Fibroblast of skin of right quadriceps (primary cell): ENCODE results near the gene PCDH9.
A peak's percentile ranks its signal among the peaks of the same experiment; 100 is the strongest.

ENCODE experiments used
- DNase-seq: peaks from one replicate; pipeline ENCODE4 v3.0.0-alpha.2; 2013

The PCDH9 gene

DNA sequence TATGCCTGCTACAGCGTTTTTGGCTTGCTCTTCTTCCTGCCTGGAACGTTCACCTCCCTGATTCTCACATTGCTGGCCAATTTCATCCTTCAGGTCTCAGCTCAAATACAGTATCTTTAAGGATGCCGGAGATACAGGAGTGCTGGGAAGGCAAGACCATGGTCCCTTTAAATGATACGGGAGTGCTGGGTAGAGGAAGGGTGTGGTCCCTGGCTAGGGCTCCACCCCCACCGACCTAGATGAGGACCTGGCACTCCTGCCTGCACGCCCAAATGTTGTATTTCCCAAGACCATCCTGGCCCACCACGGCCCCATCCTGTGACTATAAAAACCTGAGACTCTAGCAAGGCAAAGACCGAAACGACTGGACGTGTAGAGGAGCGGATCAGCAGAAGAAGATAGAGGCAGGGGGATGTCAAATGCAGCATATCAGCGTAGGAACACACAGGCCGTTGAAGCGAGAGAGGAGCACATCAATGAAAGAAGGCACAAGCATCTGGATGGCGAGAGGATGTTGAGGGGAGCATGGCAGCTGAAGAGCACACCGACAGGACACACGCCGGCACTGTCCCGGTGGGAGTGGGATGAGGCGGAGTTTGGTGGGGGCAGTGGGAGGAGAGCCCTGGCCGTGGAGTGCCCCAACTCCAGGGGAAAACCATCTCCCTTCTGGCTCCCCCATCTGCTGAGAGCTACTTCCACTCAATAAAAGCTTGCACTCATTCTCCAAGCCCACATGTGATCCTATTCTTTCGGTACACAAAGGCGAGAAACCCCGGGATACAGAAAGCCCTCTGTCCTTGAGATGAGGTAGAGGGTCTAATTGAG lies 74.0 kb downstream of the PCDH9 start:
- no peak for DNase-seq

DNA sequence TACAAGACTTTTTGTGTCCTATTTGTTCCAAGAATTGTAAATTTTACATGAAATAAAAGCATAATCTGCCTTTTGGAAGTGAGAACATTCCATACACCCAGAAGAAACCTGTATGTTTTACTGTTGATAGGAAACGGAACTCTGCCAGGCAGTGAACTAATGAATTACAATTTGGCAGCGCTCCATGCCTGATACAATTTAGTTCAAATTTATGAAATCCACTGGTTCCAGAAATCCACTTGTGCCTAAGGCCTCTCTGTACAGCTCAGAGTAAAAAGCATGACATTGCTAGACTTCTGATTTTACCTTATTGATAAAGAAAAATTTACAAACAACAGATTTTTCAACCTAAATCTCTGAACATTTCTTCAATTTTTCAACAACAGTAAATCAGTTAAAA lies 78.1 kb downstream of the PCDH9 start:
- no peak for DNase-seq

DNA sequence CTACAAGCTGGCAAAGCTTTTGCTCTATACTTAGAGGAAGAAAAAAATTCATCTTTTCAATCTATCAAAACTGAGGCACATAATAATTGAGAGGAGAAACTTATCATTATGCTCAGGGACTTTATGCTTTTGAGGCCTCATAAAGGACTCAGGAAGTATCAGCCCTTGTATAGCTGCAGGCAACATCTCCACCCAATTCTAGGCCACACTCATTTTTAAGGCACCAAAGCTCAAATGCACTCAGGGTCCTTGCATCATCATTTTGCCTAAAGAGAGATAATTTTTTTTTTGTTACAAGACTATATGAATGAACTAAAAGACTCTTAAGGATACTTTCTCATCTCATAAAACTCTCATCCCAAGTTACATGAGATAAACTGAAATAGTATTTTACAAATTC lies 78.5 kb downstream of the PCDH9 start:
- no peak for DNase-seq

DNA sequence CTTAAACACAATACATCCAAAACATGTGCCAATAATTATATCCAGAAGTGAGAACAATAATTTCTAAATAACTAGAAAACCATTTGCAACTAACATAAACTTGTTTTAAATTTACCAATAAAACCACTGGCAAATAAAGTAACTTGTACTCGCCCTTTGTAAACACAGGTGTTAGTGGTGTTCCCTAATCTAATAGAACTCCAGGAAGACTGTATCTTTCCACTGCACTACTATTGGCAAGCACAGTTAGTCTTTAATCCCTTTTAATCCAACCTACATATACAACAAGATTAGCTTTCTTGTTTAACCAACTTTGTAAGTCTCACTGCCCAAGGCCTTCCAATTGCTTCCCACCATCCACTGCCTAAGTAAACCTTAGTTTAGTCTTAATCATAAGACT lies 79.5 kb downstream of the PCDH9 start:
- DNase-seq = no peak

DNA sequence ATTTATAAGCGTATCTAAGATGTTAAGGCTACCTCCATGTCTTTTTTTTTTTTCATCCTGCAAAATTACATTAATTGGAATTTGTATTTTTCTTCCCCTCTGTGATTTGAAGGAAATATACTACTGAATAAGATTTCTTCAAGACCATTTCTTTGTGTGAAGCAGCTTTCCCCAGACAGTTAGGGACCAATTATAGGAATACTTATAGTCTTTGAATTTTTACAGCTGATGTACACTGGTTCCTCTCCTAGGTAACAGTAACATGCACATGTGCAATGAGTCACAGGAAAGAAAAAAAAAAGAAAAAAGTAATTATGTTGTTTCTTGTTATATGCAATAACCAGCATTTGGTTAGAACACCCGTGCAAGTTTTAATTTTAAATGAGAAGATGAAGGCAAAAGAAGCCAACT lies 82.0 kb downstream of the PCDH9 start:
- peak; percentile 58 for DNase-seq

DNA sequence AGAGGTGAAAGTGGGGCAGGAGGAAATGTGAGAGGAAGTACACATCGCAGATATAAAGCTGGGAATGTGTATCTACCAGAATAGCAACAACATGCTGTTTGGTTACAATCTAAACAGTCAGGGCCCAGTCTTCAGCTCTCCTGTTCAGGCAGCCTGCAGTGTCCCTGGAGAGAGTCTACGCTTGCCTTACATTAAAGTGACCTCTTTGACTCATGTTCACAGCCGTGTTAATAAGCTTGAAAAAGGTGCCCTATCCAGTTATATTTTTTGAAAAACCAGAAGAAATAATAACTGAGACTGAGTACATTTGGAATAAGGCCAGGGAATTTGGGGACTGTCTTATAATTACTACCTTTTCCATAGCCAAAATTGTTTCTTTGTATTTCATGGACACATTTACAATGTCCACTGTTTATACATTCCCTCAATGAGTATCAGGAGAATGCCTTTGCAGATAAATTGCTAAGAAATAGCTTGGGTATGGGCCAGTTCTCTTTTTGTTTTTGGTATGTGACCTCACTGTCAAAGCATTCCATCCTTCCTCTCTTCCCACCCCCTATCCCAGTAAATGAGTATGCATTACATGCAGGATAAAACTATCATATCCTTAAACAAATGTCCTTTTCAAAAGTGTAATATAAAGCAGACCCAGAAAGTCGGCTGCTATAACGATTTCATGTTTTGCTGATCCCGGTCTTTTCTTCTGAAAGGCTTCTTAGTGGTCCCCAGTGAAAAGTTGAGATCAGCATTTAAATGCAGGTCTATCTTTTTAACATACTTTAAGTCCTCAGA lies 82.6 kb downstream of the PCDH9 start:
- DNase-seq = peak; percentile 84

DNA sequence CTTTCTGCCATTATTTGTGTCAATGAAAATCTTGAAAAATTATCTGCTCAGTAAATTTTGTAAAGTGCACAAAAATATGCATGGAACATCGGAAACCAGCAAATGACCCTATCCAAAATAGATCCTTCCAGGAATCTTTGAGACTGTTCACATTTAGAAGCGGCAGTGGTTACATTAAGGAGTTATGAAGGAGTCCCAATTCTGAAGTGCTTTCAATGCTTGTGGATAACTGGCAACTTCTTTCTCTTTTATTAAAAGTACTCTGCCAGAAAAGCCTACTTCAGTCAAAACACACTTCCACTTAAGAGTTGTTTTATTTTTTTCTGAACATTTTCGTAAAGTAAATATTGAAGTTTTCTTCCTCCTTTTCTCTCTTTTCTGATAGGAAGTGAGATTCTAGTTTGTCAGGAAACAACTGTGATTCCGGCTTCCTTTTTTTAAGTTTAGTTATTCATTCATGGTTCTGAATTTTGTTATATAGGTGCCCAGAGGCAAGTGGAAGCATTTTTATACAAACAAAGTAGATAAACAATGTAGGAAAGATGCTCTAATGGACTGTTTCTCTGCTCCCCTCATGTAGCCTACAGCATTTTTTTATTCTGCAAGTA lies 83.5 kb downstream of the PCDH9 start:
- no peak for DNase-seq

DNA sequence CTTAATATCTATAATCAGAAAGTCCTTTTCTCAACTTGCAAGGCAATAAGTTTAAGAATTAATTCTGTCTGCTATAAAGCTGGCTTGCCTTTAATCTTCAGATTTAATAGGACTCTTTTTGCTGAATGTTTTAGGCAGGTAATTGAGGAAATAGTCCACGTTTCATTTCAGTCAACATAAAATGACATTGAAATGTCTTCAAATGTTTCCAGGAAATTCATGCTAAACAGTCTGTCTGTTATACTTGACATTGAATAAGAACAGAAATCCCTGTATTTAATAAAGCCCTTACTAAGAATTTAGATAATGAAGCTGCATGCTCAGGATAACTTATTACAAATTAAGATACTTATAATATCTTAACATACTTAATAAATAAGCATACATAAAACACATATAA lies 84.2 kb downstream of the PCDH9 start:
- DNase-seq = no peak

DNA sequence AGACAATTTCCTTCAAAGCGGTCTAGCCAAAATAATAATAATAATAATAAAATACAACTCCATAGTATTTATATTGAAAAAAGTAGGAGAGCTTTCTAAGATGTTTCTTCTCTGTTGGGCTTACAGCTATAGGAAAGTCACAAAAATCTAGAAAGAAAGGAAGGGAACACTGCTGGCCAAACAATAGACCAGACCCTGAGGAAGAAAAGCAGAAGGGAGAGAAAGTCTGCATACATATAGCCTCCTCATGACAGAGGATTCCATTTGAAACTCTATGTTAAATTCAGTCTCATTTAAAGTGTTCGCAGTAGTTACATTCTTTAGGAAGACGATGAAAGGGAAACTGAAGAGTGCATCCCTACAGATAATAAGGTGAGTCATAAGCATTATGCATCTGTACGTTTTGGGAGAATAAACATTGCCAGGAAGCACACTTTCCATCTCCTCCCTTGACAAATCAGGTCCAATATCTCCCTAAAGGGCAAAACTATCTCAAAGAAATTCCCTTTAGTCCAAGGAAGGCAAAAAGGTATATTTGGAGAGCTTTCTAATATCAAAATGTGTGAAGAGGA lies 86.5 kb downstream of the PCDH9 start:
- DNase-seq = no peak

DNA sequence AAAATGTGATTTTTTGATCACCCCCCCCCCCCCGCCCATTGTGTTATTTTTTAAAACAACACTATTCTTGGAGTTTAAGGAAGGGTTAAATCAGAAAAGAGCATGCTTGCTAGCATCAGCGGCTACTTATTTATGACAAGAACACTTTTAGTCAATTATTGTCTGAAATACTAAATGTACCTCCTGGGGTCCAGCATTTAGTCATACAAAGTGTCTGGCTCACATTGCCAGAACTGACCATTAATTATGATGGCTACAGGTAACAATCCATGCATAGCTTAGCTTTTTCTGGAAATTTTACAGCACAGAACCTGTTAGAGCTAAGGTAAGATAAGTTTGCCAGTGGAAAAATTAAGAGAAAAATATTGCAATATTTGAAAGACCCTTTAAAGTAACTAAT lies 90.1 kb downstream of the PCDH9 start:
- no peak for DNase-seq

DNA sequence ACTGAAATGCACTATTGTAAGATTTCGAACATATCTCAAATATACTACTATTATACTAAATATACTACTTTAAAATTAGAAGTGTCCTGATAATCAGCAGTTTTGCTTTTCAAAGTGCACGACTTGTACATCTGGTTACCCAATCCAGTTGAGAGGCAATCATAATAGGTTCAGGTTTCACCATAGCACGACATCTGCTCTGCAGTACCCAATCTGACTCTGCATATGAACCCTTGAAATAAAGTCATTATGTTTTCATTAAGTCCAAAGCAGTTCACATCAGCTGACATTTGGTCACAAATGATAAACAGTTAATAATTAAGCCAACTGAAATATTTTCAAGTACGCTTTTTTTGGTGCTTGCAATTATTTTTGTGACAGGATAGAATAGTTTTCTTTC lies 90.6 kb downstream of the PCDH9 start:
- DNase-seq = no peak

DNA sequence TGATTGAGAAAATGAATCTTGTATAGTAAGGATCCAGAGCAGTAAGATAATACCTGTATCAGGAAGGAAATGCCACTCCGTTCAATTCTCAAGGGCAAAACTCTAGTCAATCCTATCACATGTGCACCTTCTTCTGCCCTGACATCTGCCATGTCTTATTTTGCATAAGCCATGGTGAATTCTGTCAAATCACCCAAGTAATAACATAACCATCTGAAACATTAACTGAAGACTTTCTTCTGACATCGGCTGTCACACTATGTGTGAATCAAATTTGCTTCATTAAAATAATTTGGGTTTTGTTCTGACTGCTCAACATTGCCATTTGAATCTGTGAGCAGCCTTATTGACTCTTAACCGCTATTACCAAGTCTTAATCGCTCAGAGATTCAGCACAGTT lies 91.2 kb downstream of the PCDH9 start:
- no peak for DNase-seq

DNA sequence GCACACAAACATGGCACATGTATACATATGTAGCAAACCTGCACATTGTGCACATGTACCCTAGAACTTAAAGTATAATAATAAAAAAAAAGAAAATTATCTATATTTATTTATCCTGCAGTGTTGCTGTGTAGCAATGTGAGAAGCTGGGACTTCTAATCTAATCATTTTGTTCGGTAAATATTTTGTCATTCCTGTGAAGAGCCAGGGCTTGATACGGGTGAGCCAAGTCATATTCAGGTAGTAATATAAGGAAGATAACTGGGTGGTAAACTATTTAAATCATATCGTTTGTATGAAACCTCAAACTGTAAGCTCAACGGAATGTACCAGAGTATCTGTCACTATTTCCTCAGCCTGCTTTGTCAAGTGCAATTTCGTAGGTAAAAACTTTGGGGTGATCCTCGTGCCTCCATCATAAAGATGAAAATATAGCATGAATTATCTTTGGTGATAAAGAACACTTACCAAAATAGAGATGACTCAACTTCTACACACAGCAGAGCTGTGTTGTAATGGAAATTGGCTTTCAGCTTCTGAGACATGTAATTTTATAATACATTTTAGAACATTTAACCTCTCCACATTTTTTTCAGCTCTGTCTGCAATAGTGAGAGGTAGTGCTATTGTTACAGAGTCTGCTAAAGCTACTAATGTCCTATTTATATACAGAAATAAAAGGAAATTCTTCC lies 92.9 kb downstream of the PCDH9 start:
- DNase-seq = peak; percentile 9

DNA sequence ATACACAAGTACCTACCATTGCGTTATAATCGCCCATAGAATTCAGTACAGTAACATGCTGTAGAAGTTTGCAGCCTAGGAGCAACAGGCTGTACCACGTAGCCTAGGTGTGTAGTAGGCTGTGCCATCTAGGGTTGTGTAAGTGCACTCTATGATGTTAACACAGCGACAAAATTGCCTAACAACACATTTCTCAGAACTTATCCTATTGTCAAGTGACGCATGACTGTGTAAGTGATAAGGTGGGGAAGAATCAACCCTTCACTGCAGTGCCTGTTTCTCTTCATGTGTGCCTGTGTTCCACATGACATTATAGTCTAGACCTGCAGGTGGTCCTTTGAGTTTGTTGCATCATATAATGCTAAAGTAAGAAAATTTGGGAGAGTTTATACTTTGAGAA lies 94.0 kb downstream of the PCDH9 start:
- no peak for DNase-seq

DNA sequence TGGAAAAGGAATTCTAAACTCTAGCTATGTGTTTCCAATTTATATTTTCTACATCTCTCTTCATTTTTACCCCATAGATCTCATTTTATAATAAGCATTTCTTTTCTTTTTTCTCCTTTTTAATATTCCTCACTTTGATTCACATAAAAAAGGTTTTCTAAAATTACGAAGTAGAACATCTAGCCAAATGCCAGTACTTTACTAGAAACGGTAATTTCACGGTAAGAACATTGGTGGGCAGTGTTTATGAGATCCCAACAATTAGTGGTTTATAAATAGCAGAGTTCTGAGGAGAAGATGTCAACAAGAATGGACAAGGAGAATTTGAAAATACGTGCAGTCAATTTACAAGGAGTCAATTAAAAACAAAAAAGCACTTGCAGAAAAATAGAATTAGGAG lies 94.8 kb downstream of the PCDH9 start:
- DNase-seq = no peak

DNA sequence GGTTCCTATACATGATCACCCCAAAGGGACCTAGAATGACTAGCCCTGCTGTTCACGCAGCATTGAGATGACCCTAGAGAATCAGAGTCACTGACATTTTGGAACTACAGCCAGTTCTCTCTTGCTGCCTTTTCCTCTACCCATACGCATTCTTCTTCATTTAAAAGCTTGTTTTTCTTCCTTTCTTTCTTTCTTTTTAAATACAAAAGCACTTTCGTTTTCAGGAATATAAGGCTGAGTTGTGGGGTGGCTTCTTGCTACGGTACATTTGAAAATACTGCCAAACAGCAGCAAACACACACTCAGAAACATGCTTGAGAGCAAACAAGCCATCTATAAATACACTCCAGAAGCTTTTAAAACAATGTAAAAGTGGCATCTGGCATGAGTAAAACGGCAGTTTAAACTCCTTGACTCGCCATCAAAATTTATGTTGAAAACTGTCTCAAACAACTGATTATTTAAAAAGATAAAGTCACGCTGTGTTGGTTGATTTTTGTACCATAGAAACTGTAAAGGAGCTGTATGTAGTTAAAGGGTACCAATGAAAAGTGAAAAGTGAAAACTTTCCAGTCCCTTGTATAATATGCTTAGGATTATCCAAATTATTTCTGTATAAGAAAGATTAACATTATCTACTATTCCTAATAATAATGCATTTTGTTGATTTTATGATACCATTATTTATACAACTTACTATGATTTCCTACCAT lies 95.6 kb downstream of the PCDH9 start:
- peak; percentile 6 for DNase-seq

DNA sequence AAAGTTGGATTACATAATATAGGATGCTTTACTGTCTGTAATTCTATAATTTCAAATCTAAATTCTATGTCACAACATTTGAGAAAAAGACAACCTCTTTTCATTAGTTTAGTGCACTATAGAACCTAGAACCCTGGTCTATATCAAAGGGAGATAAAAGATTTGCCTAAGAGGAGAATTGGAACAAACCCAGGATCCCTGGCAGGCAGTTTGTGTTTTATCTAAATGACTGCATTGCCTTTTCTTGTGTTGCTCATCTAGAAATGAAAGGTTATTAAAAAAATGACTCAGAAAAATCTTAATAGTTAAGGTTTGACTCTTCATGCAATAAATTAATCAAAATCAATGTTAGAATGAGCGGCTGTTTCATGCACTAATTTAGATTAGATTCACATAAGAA lies 96.7 kb downstream of the PCDH9 start:
- no peak for DNase-seq

DNA sequence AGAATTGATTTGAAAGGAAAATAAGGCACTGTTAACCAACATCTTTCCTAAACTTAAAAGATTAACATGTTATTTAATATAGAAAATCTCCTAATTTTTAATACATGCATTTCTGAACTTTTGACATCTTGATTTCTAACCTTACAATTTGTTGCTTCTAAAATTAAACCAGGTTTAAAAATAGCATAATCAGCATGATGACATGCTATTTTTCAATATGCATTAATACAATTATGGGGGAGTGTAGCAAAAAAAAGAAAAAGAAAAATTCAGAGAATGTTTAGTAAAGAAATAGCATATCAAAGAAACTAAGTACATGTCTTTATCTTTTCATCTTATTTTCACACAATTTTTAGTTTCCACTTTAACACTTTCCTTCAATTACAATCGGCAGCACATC lies 98.7 kb downstream of the PCDH9 start:
- DNase-seq = no peak

DNA sequence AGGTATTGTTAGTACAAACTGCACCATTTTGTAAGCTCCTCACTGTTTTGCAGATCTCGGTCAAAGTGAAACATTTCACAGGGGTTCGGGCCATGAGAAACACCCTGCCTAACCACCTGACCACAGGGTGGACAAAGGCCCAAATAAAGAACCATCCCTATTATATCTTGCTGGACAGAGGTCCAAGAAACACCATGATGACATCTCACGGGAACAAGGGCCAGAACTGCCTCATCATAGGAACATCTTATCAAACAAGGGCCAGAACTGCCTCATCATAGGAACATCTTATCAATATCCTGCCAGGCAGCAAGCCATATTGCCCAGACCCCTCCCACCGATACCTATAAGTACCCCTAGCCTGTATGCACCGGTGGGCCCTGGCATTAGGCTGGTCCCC lies 99.7 kb downstream of the PCDH9 start:
- no peak for DNase-seq

DNA sequence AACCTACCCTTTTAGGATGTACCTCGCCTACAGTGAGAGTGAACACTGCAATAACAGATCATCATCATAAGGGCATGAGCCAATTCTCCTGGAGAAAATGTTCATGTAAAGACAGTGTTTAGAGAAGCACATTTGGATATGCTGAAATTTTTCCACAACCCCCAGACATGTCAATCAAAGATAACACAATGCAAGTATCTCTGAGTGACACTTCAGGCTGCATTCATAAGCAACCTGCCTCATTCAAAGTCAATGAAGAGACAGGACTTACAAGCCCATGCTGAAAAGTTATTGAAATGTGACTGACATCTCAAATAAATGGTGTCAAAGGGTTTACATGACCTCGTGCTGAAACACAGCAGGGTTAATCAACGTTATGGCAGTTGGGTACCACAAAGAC lies 102.0 kb downstream of the PCDH9 start:
- no peak for DNase-seq

DNA sequence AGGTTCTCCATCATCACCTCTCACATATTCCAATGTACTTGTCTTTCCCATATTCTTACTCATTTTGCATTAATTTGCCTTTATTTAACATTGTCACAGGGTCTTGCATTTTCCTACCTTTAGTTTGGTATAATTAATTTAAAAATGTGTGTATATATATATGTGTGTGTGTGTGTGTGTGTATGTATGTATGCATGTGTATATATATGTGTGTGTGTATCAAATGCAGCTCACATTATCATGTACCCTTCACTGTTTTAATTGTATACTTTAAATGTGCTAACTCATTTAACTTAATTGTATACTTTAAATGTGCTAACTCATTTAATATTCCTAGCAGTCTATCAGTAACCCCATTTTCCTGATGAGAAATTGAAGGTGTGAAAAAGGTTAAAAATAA lies 104.5 kb downstream of the PCDH9 start:
- no peak for DNase-seq

DNA sequence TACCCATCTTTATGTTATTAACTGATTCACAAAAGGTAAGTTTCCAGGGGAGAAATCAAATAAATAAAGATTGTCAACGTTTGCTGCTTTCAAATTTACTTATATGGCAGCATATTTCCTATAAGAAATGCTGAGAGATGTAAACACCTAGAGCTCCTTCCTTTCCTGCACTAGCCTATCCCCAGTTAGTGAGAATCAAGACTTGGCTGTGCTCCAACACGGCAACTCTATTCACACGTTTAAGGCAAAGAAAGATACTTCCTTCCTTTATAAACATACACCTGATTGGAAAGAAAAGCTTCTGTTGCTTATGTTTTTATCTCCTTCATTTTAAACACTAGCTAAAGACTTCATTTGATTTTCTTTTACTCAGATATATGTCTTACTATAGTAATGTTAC lies 107.0 kb downstream of the PCDH9 start:
- DNase-seq = no peak
